ENCODE results near the gene PRTFDC1.

PRTFDC1 gene

DNA sequence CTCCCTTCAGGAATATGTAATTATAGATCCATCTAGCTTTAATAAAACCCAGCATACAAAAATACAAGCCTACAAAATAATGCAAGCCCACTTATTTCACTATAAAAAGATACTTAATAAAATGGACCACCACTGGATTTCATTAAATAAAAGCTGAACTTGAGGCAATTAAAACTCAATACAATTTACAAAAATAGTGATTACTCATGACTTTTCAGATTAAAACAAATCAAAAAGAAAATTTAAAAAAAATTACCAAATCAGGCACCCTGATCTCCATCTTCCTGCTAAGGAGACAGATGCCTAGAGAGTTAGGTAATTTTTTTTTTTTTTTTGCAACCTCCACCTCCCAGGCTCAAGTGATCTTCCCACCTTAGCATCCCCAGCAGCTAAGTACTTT lies 41.8 kb downstream of the PRTFDC1 start:
- H3K4me3 ChIP-seq (ENCODE audit: low read length), result no peak overlapping the region
- H4K20me1 ChIP-seq (ENCODE audit: control insufficient read depth, insufficient read depth, low read depth, low read length), result no peaks in the 10 kb centered on the region
- no peaks in the 10 kb centered on the region for H3K4me1 ChIP-seq (ENCODE audit: control insufficient read depth, low read length)
- TF ChIP-seq EZH2phosphoT487 (IDR thresholded peaks at IDR 0.05; ENCODE audit: borderline replicate concordance, low read length), result no peak
- TF ChIP-seq, protein P1, sequence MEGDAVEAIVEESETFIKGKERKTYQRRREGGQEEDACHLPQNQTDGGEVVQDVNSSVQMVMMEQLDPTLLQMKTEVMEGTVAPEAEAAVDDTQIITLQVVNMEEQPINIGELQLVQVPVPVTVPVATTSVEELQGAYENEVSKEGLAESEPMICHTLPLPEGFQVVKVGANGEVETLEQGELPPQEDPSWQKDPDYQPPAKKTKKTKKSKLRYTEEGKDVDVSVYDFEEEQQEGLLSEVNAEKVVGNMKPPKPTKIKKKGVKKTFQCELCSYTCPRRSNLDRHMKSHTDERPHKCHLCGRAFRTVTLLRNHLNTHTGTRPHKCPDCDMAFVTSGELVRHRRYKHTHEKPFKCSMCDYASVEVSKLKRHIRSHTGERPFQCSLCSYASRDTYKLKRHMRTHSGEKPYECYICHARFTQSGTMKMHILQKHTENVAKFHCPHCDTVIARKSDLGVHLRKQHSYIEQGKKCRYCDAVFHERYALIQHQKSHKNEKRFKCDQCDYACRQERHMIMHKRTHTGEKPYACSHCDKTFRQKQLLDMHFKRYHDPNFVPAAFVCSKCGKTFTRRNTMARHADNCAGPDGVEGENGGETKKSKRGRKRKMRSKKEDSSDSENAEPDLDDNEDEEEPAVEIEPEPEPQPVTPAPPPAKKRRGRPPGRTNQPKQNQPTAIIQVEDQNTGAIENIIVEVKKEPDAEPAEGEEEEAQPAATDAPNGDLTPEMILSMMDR (IDR thresholded peaks at IDR 0.05; ENCODE audit: low read depth, low read length, poor library complexity, severe bottlenecking), result no peak
- no peaks in the 10 kb centered on the region for H3K36me3 ChIP-seq (ENCODE audit: control insufficient read depth, low read length)
- no peak overlapping the region for H3K27ac ChIP-seq (ENCODE audit: low read depth, low read length)
- no peaks in the 10 kb centered on the region for H3F3A ChIP-seq (ENCODE audit: control insufficient read depth, insufficient read depth)
- no peaks in the 10 kb centered on the region for H3K9me3 ChIP-seq (ENCODE audit: control insufficient read depth, insufficient read depth, low read length)
- no peaks in the 10 kb centered on the region for H3K27me3 ChIP-seq (ENCODE audit: control insufficient read depth, low read length)
- no peaks in the 10 kb centered on the region for H3K9me2 ChIP-seq (replicated peaks; ENCODE audit: control insufficient read depth, low read length)
- H3K4me2 ChIP-seq (ENCODE audit: low read length), result no peak overlapping the region
- H3K79me2 ChIP-seq (ENCODE audit: control insufficient read depth, low read length), result no peaks in the 10 kb centered on the region

DNA sequence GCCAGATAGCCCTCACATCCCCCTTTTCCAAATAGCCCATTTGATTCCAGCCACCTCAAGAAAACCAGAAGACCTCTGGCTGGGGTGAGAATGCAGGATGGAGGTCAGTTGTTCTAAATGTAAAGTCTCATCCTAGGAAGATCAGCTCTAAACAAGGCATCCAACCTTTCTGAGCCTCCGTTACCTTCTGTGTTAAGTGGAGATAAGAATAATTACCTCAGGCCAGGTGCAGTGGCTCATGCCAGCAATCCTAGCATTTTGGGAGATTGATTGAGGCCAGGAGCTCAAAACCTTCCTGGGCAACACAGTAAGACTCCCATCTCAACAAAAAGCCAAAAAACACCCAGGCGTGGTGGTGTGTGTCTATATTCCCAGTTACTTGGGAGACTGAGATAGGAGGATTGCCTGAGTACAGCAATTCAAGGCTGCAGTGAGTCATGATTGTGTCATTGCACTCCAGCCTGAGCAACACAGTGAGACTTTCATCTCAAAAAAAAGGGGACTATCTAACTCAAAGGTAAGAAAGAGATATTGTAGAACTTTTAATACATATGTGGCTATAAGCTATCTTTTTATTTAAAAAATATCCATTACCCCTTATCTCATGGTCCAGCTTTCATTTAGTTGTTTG lies 43.5 kb downstream of the PRTFDC1 start:
- H3K4me2 ChIP-seq (ENCODE audit: low read length), result no peak overlapping the region
- H3K9me2 ChIP-seq (replicated peaks; ENCODE audit: control insufficient read depth, low read length), result no peaks in the 10 kb centered on the region
- no peaks in the 10 kb centered on the region for H3K4me1 ChIP-seq (ENCODE audit: control insufficient read depth, low read length)
- no peaks in the 10 kb centered on the region for H3K27me3 ChIP-seq (ENCODE audit: control insufficient read depth, low read length)
- H3K79me2 ChIP-seq (ENCODE audit: control insufficient read depth, low read length), result no peaks in the 10 kb centered on the region
- no peaks in the 10 kb centered on the region for H4K20me1 ChIP-seq (ENCODE audit: control insufficient read depth, insufficient read depth, low read depth, low read length)
- no peak overlapping the region for H3K27ac ChIP-seq (ENCODE audit: low read depth, low read length)
- TF ChIP-seq, protein P1 (IDR thresholded peaks at IDR 0.05; ENCODE audit: low read depth, low read length, poor library complexity, severe bottlenecking), result no peak
- no peak for TF ChIP-seq EZH2phosphoT487 (IDR thresholded peaks at IDR 0.05; ENCODE audit: borderline replicate concordance, low read length)
- H3K9me3 ChIP-seq (ENCODE audit: control insufficient read depth, insufficient read depth, low read length), result no peaks in the 10 kb centered on the region
- no peaks in the 10 kb centered on the region for H3F3A ChIP-seq (ENCODE audit: control insufficient read depth, insufficient read depth)
- H3K4me3 ChIP-seq (ENCODE audit: low read length), result no peak overlapping the region
- H3K36me3 ChIP-seq (ENCODE audit: control insufficient read depth, low read length), result no peaks in the 10 kb centered on the region

DNA sequence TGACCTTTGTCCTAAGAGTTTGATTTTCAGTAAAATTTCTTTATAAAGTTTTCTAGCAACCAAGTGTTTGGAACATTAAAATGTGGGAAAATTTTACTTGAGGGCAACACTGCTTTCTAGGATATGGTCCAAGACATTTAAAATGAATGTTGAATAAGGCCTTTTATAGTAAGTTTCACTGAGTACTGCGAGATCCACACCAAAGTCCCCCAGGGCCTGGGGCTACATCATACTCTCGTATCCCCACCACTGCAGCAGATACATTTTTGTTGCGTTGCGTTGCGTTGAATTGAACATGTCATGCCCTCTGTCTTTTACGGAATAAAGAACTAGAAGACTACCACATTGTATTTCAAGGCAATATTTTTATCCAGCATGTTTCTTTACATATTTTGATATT lies 44.5 kb downstream of the PRTFDC1 start:
- no peak overlapping the region for H3K27ac ChIP-seq (ENCODE audit: low read depth, low read length)
- no peak for TF ChIP-seq EZH2phosphoT487 (IDR thresholded peaks at IDR 0.05; ENCODE audit: borderline replicate concordance, low read length)
- TF ChIP-seq, protein P1 (IDR thresholded peaks at IDR 0.05; ENCODE audit: low read depth, low read length, poor library complexity, severe bottlenecking), result no peak
- no peaks in the 10 kb centered on the region for H3K79me2 ChIP-seq (ENCODE audit: control insufficient read depth, low read length)
- H3K9me2 ChIP-seq (replicated peaks; ENCODE audit: control insufficient read depth, low read length), result no peaks in the 10 kb centered on the region
- no peaks in the 10 kb centered on the region for H3F3A ChIP-seq (ENCODE audit: control insufficient read depth, insufficient read depth)
- H3K4me1 ChIP-seq (ENCODE audit: control insufficient read depth, low read length), result no peaks in the 10 kb centered on the region
- no peaks in the 10 kb centered on the region for H4K20me1 ChIP-seq (ENCODE audit: control insufficient read depth, insufficient read depth, low read depth, low read length)
- H3K9me3 ChIP-seq (ENCODE audit: control insufficient read depth, insufficient read depth, low read length), result no peaks in the 10 kb centered on the region
- no peaks in the 10 kb centered on the region for H3K36me3 ChIP-seq (ENCODE audit: control insufficient read depth, low read length)
- no peaks in the 10 kb centered on the region for H3K27me3 ChIP-seq (ENCODE audit: control insufficient read depth, low read length)
- H3K4me2 ChIP-seq (ENCODE audit: low read length), result no peak overlapping the region
- H3K4me3 ChIP-seq (ENCODE audit: low read length), result no peak overlapping the region

All from DOHH2 (cell line).